ENCODE results near the gene WDR7.
"Not testable (repeated sequence)": the region's sequence is repeated elsewhere in the genome, so short reads cannot be mapped to it uniquely, and the experiment has no call there.

Gene WDR7

GRCh38 chr18:56650944-56651770 lies at the start of gene WDR7:
TSS of gene WDR7 (plus strand) at chr18:56651359. CDS start at chr18:56672516, 21,157 bp downstream.
- peak; percentile 99 for DNase-seq

GRCh38 chr18:56606618-56607017 lies 44.5 kb upstream of the WDR7 start:
- no peak for DNase-seq

GRCh38 chr18:56615738-56616520 lies 35.2 kb upstream of the WDR7 start:
- DNase-seq: no peak

- no peak for DNase-seq
These were observed 23.2 kb upstream of the WDR7 start for GRCh38 chr18:56627991-56628390.

GRCh38 chr18:56632070-56633022 lies 18.8 kb upstream of the WDR7 start:
- no peak for DNase-seq

- no peak for DNase-seq
These were observed 16.2 kb upstream of the WDR7 start for GRCh38 chr18:56635007-56635406.

GRCh38 chr18:56637176-56637575 lies 14.0 kb upstream of the WDR7 start:
- no peak for DNase-seq

GRCh38 chr18:56637711-56638231 lies 13.4 kb upstream of the WDR7 start:
- DNase-seq: no peak

- DNase-seq: peak; percentile 99
These were observed 12.7 kb upstream of the WDR7 start, which contains the start of gene TXNL1 for GRCh38 chr18:56638232-56639103. TSS of gene TXNL1 (minus strand) at chr18:56638592. CDS start at chr18:56638440, 152 bp downstream.

GRCh38 chr18:56639104-56639381 lies 12.1 kb upstream of the WDR7 start:
- peak; percentile 10 for DNase-seq

- DNase-seq: no peak
These were observed 11.6 kb upstream of the WDR7 start for GRCh38 chr18:56639571-56639970.

- DNase-seq: no peak
These were observed 9.3 kb upstream of the WDR7 start for GRCh38 chr18:56641714-56642337.

- no peak for DNase-seq
These were observed 7.8 kb upstream of the WDR7 start for GRCh38 chr18:56643381-56643780.

- peak; percentile 15 for DNase-seq
These were observed 5.6 kb upstream of the WDR7 start for GRCh38 chr18:56645415-56646016.

GRCh38 chr18:56647071-56647470 lies 4.1 kb upstream of the WDR7 start:
- DNase-seq: no peak

GRCh38 chr18:56647951-56648893 lies 2.9 kb upstream of the WDR7 start:
- DNase-seq: no peak

GRCh38 chr18:56649996-56650395 lies 1.2 kb upstream of the WDR7 start:
- DNase-seq: no peak

- DNase-seq: no peak
These were observed 573 bp downstream of the WDR7 start for GRCh38 chr18:56651771-56652092.

- DNase-seq: no peak
These were observed 1.6 kb downstream of the WDR7 start for GRCh38 chr18:56652802-56653201.

GRCh38 chr18:56654280-56654679 lies 3.1 kb downstream of the WDR7 start:
- DNase-seq: not testable (repeated sequence)
